ENCODE measurements around the gene PRKCE. TPM values are rescaled to one million over a fixed set of nuclear protein-coding genes. Genes with fewer than 3 reads are reported as not detected.

Gene PRKCE
- total RNA-seq, 1 experiment from 2014 or later: 12.1 TPM

GRCh38 chr2:45711224-45711623 is 59.7 kb downstream of the PRKCE start:
- no TSS peak for BruUV-seq (replicated peaks)
- H3K4me1 Mint-ChIP-seq (ENCODE audit: insufficient read depth, unreplicated experiment): no peaks in the 10 kb centered on the region
- H3K9me3 Mint-ChIP-seq (ENCODE audit: unreplicated experiment): peaks cover 3% of the 10 kb centered on the region
- no peaks in the 10 kb centered on the region for H3K27me3 Mint-ChIP-seq (ENCODE audit: insufficient read depth, unreplicated experiment)
- DNase-seq (ENCODE audit: unreplicated experiment): no peak
- H3K36me3 Mint-ChIP-seq (ENCODE audit: insufficient read depth, unreplicated experiment): no peaks in the 10 kb centered on the region
- no peak overlapping the region for H3K4me3 Mint-ChIP-seq (ENCODE audit: unreplicated experiment)
- ChIA-PET POLR2A (no interaction called here), CTCF (interaction anchor here (1.3 kb wide), 1 partner anchor 68 kb away, joined by 4 read pairs; no protein-coding TSS in a partner anchor)
- intact Hi-C loops (cut with micrococcal nuclease): no loop called here
- no peak overlapping the region for H3K27ac Mint-ChIP-seq (ENCODE audit: low read depth, unreplicated experiment)
- no peak for TF ChIP-seq CTCF (IDR thresholded peaks at IDR 0.05; ENCODE audit: unreplicated experiment)

GRCh38 chr2:45712570-45712969 is 61.1 kb downstream of the PRKCE start:
- Mint-ChIP-seq H3K4me1 (ENCODE audit: insufficient read depth, unreplicated experiment) (no peaks in the 10 kb centered on the region), H3K9me3 (ENCODE audit: unreplicated experiment) (peaks cover 8% of the 10 kb centered on the region), H3K4me3 (ENCODE audit: unreplicated experiment) (no peak overlapping the region), H3K27ac (ENCODE audit: low read depth, unreplicated experiment) (no peak overlapping the region), H3K27me3 (ENCODE audit: insufficient read depth, unreplicated experiment) (no peaks in the 10 kb centered on the region), H3K36me3 (ENCODE audit: insufficient read depth, unreplicated experiment) (no peaks in the 10 kb centered on the region)
- TF ChIP-seq CTCF (IDR thresholded peaks at IDR 0.05; ENCODE audit: unreplicated experiment): no peak
- peak; percentile 11 for DNase-seq (ENCODE audit: unreplicated experiment)
- POLR2A ChIA-PET: interaction anchor here (0.7 kb wide), 1 partner anchor 60 kb away, joined by 3 read pairs; no protein-coding TSS in a partner anchor
- BruUV-seq (replicated peaks): no TSS peak
- CTCF ChIA-PET: interaction anchor here (0.5 to 0.6 kb wide), 2 partner anchors 120 to 1684 kb away, joined by 3 to 5 read pairs; no protein-coding TSS in a partner anchor
- intact Hi-C loops (cut with micrococcal nuclease): no loop called here

GRCh38 chr2:45713136-45713535 is 61.7 kb downstream of the PRKCE start:
- H3K27ac Mint-ChIP-seq (ENCODE audit: low read depth, unreplicated experiment): no peak overlapping the region
- TF ChIP-seq CTCF (IDR thresholded peaks at IDR 0.05; ENCODE audit: unreplicated experiment): no peak
- intact Hi-C loops (cut with micrococcal nuclease): no loop called here
- no peak overlapping the region for H3K4me3 Mint-ChIP-seq (ENCODE audit: unreplicated experiment)
- DNase-seq (ENCODE audit: unreplicated experiment): no peak
- no peaks in the 10 kb centered on the region for H3K4me1 Mint-ChIP-seq (ENCODE audit: insufficient read depth, unreplicated experiment)
- peaks cover 8% of the 10 kb centered on the region for H3K9me3 Mint-ChIP-seq (ENCODE audit: unreplicated experiment)
- H3K27me3 Mint-ChIP-seq (ENCODE audit: insufficient read depth, unreplicated experiment): no peaks in the 10 kb centered on the region
- ChIA-PET POLR2A (interaction anchor here (0.7 kb wide), 1 partner anchor 60 kb away, joined by 3 read pairs; no protein-coding TSS in a partner anchor), CTCF (no interaction called here)
- no peaks in the 10 kb centered on the region for H3K36me3 Mint-ChIP-seq (ENCODE audit: insufficient read depth, unreplicated experiment)
- BruUV-seq (replicated peaks): no TSS peak

GRCh38 chr2:45713591-45713990 is 62.1 kb downstream of the PRKCE start:
- H3K4me3 Mint-ChIP-seq (ENCODE audit: unreplicated experiment): no peak overlapping the region
- peaks cover 8% of the 10 kb centered on the region for H3K9me3 Mint-ChIP-seq (ENCODE audit: unreplicated experiment)
- BruUV-seq (replicated peaks): no TSS peak
- no peak for TF ChIP-seq CTCF (IDR thresholded peaks at IDR 0.05; ENCODE audit: unreplicated experiment)
- intact Hi-C loops (cut with micrococcal nuclease): no loop called here
- no peak for DNase-seq (ENCODE audit: unreplicated experiment)
- CTCF ChIA-PET: no interaction called here
- H3K36me3 Mint-ChIP-seq (ENCODE audit: insufficient read depth, unreplicated experiment): no peaks in the 10 kb centered on the region
- no peaks in the 10 kb centered on the region for H3K4me1 Mint-ChIP-seq (ENCODE audit: insufficient read depth, unreplicated experiment)
- no peak overlapping the region for H3K27ac Mint-ChIP-seq (ENCODE audit: low read depth, unreplicated experiment)
- POLR2A ChIA-PET: no interaction called here
- H3K27me3 Mint-ChIP-seq (ENCODE audit: insufficient read depth, unreplicated experiment): no peaks in the 10 kb centered on the region

Data from MCF 10A (cell line).